ENCODE measurements around the gene THRAP3. TPM values are rescaled to one million over a fixed set of nuclear protein-coding genes. Genes with fewer than 3 reads are reported as not detected.
A peak's percentile ranks its signal among the peaks of the same experiment; 100 is the strongest.

The THRAP3 gene
- total and polyA plus RNA-seq, 9 of the 15 experiments (the other 6 are each of a cell fraction or from before 2014, with no cell fraction given), result 66.2 to 135 (median 113) TPM

- BruUV-seq (replicated peaks), result no TSS peak
- Histone ChIP-seq H3K79me2 (ENCODE audit: control insufficient read depth, insufficient read depth, low read length) (no peaks in the 10 kb centered on the region), H3K9ac (ENCODE audit: insufficient read depth in 1 of 2, low read depth in 2 of 2, low read length in 2 of 2) (no peak overlapping the region; a peak in 1 of 4 replicates), H2AFZ (ENCODE audit: low read depth, low read length) (no peak overlapping the region), H3K4me1 (replicated peaks in 1 of 2; ENCODE audit: control insufficient read depth in 2 of 2, insufficient read depth in 2 of 2, low read length in 2 of 2) (peaks cover 0 to 23% of the 10 kb centered on the region in 2 experiments; a peak in 1 of 5 replicates), H3K9me3 (replicated peaks; ENCODE audit: control insufficient read depth, insufficient read depth, low read depth, low read length) (no peaks in the 10 kb centered on the region), H3K9me1 (ENCODE audit: control insufficient read depth, insufficient read depth, low read length) (no peaks in the 10 kb centered on the region), H4K20me1 (replicated peaks; ENCODE audit: control insufficient read depth, insufficient read depth, low read length) (0 out of 2 replicates have a peak, but pooled peaks cover 4% of the 10 kb centered on the region), H3K4me3 (no peak overlapping the region), H3K4me2 (ENCODE audit: insufficient read depth, low read length) (no peak overlapping the region), H3K27me3 (ENCODE audit: control insufficient read depth in 2 of 2, insufficient read depth in 2 of 2, low read length in 2 of 2) (no peaks in the 10 kb centered on the region), H3K27ac (ENCODE audit: extremely low read depth, low read depth, low read length) (no peak overlapping the region), H3K36me3 (ENCODE audit: control insufficient read depth, insufficient read depth, low read length) (peaks cover 74% of the 10 kb centered on the region)
- in situ Hi-C loops (cut with MboI), result no loop called here
- intact Hi-C loops (cut with micrococcal nuclease), result no loop called here
- ChIA-PET CTCF (ENCODE audit: low intra/inter-chr PET ratio) (no interaction called here), POLR2A (no interaction called here)
- 81% methylated on average over 49 of the region's 62 CpGs for WGBS (ENCODE audit: insufficient coverage, low coverage, missing lambda C conversion rate)
- DNase-seq (ENCODE audit: extremely low read depth in 1 of 4, low spot score in 3 of 4) (peak; percentile 50 to 91 (median 78)), ATAC-seq (peak; percentile 90), FAIRE-seq (no peak)
- TF ChIP-seq ZBTB33 (CRISPR knock-in tag; IDR thresholded peaks at IDR 0.05) (peak; percentile 94), POLR2G (IDR thresholded peaks at IDR 0.05; ENCODE audit: low read depth, low read length) (peak; percentile 55), RFX7 (CRISPR knock-in tag; IDR thresholded peaks at IDR 0.05) (no peak), SFPQ (IDR thresholded peaks at IDR 0.05; ENCODE audit: low read depth, low read length) (no peak), CCNT2 (IDR thresholded peaks at IDR 0.05; ENCODE audit: borderline replicate concordance, extremely low read depth, insufficient read length, low read depth, low read length) (peak; percentile 16), HES1 (IDR thresholded peaks at IDR 0.05; ENCODE audit: low read depth) (no peak), HNRNPL (IDR thresholded peaks at IDR 0.05; ENCODE audit: low read depth, low read length) (peak; percentile 70; the same call in 1 of the 2 replicates), ARID2 (IDR thresholded peaks at IDR 0.05) (no peak), PCBP1 (IDR thresholded peaks at IDR 0.05; ENCODE audit: low read depth, low read length, poor library complexity, severe bottlenecking) (peak; percentile 25), HDAC2 (IDR thresholded peaks at IDR 0.05) (no peak), ZNF589 (CRISPR knock-in tag; IDR thresholded peaks at IDR 0.05; ENCODE audit: low read depth) (no peak), ETV6 (IDR thresholded peaks at IDR 0.05; ENCODE audit: borderline replicate concordance in 1 of 2, low read depth in 2 of 2, low read length in 1 of 2) (no peak), ETV6 (CRISPR knock-in tag; IDR thresholded peaks at IDR 0.05; ENCODE audit: borderline replicate concordance) (no peak), CC2D1A (IDR thresholded peaks at IDR 0.05) (no peak)
Observed at GRCh38 chr1:36178471-36179219, 45.6 kb upstream of the THRAP3 start.

Measured in K562 (cell line).